ENCODE measurements around the gene PPP4R3C. TPM values are rescaled to one million over a fixed set of nuclear protein-coding genes. Genes with fewer than 3 reads are reported as not detected.

Gene PPP4R3C
- total and polyA plus RNA-seq, 2 of the 4 experiments (the other 2 are of a cell fraction), result not detected

DNA sequence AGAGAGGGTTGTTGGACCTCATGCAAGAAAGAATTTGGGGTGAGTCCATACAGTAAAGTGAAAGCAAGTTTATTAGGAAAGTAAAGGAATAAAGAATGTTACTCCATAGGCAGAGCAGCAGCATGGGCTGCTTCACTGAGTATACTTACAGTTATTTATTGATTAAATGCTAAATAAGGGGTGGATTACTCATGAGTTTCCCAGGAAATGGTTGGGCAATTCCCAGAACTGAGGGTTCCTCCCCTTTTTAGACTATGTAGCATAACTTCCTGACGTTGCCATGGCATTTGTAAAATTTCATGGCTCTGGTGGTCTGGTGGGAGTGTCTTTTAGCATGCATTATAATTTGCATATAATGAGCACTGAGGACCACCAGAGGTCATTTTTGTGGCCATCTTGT lies 16.7 kb downstream of the PPP4R3C start:
- H3K18ac ChIP-seq (ENCODE audit: low read depth, low read length), result no peak overlapping the region

More for the DNA sequence above, 16.7 kb downstream of the PPP4R3C start:
- H4K8ac ChIP-seq (ENCODE audit: low read depth in 2 of 2, low read length in 2 of 2), result no peak overlapping the region
- H4K91ac ChIP-seq (ENCODE audit: insufficient read depth, low read depth, low read length), result no peak overlapping the region
- in situ Hi-C loops (cut with MboI; ENCODE audit: low sequenced_read_pairs) (no loop called here), intact Hi-C loops (cut with micrococcal nuclease) (no loop called here), dilution Hi-C loops (cut with HindIII; ENCODE audit: low sequenced_read_pairs, unreplicated experiment) (no loop called here)
- no peaks in the 10 kb centered on the region for H3K79me1 ChIP-seq (ENCODE audit: low read depth in 1 of 2, low read length in 2 of 2)
- no peak overlapping the region for H3K14ac ChIP-seq (replicated peaks; ENCODE audit: low read depth, low read length)
- no peak overlapping the region for H2AFZ ChIP-seq (replicated peaks; ENCODE audit: low read length, poor library complexity)
- no peak overlapping the region for H3K4ac ChIP-seq (ENCODE audit: low read depth, low read length)
- H2BK15ac ChIP-seq (ENCODE audit: low read depth, low read length), result no peak overlapping the region
- H3K56ac ChIP-seq (ENCODE audit: extremely low read depth, insufficient read depth, low read length), result no peak overlapping the region
- no peaks in the 10 kb centered on the region for H3K4me1 ChIP-seq (ENCODE audit: control insufficient read depth, insufficient read depth, low read length)
- DNase-seq, result no peak
- no peak overlapping the region for H3K4me2 ChIP-seq (ENCODE audit: low read depth, low read length)
- H3K4me3 ChIP-seq (ENCODE audit: insufficient read depth, low read depth, low read length), result no peak overlapping the region
- H3K9me3 ChIP-seq (ENCODE audit: control insufficient read depth, insufficient read depth, low read length), result no peaks in the 10 kb centered on the region
- H2AK5ac ChIP-seq (ENCODE audit: low read depth, low read length), result no peak overlapping the region
- no peak overlapping the region for H2AK9ac ChIP-seq (replicated peaks; ENCODE audit: low read depth, low read length, poor library complexity)
- no peak overlapping the region for H2BK20ac ChIP-seq (ENCODE audit: low read depth, low read length)
- WGBS, 2 experiments (ENCODE audit: extremely low coverage in 2 of 2, insufficient read length in 1 of 2), result no CpG with 5 or more reads among the region's 1 CpG
- no peak overlapping the region for H2BK5ac ChIP-seq (ENCODE audit: low read depth, low read length, poor library complexity, severe bottlenecking)
- H3K27ac ChIP-seq (ENCODE audit: insufficient read depth, low read length), result no peak overlapping the region
- no peaks in the 10 kb centered on the region for H3K27me3 ChIP-seq (ENCODE audit: control insufficient read depth, insufficient read depth, low read length)
- no TSS peak for BruUV-seq (replicated peaks)
- H3K23ac ChIP-seq (ENCODE audit: low read depth, low read length), result no peak overlapping the region
- no peak overlapping the region for H4K5ac ChIP-seq (ENCODE audit: low read depth, low read length)
- H2BK120ac ChIP-seq (ENCODE audit: low read depth, low read length), result no peak overlapping the region
- TF ChIP-seq MXI1 (IDR thresholded peaks at IDR 0.05; ENCODE audit: borderline replicate concordance, low read depth, low read length) (no peak), SMC3 (IDR thresholded peaks at IDR 0.05; ENCODE audit: low read depth, low read length) (no peak)
- TF ChIP-seq, protein P1, sequence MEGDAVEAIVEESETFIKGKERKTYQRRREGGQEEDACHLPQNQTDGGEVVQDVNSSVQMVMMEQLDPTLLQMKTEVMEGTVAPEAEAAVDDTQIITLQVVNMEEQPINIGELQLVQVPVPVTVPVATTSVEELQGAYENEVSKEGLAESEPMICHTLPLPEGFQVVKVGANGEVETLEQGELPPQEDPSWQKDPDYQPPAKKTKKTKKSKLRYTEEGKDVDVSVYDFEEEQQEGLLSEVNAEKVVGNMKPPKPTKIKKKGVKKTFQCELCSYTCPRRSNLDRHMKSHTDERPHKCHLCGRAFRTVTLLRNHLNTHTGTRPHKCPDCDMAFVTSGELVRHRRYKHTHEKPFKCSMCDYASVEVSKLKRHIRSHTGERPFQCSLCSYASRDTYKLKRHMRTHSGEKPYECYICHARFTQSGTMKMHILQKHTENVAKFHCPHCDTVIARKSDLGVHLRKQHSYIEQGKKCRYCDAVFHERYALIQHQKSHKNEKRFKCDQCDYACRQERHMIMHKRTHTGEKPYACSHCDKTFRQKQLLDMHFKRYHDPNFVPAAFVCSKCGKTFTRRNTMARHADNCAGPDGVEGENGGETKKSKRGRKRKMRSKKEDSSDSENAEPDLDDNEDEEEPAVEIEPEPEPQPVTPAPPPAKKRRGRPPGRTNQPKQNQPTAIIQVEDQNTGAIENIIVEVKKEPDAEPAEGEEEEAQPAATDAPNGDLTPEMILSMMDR (conservative IDR thresholded peaks at IDR 0.05; ENCODE audit: low read depth, low read length), result no peak
- TF ChIP-seq, protein P2, sequence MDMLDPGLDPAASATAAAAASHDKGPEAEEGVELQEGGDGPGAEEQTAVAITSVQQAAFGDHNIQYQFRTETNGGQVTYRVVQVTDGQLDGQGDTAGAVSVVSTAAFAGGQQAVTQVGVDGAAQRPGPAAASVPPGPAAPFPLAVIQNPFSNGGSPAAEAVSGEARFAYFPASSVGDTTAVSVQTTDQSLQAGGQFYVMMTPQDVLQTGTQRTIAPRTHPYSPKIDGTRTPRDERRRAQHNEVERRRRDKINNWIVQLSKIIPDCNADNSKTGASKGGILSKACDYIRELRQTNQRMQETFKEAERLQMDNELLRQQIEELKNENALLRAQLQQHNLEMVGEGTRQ (IDR thresholded peaks at IDR 0.05; ENCODE audit: low read depth, low read length), result no peak
- TF ChIP-seq, protein P3, sequence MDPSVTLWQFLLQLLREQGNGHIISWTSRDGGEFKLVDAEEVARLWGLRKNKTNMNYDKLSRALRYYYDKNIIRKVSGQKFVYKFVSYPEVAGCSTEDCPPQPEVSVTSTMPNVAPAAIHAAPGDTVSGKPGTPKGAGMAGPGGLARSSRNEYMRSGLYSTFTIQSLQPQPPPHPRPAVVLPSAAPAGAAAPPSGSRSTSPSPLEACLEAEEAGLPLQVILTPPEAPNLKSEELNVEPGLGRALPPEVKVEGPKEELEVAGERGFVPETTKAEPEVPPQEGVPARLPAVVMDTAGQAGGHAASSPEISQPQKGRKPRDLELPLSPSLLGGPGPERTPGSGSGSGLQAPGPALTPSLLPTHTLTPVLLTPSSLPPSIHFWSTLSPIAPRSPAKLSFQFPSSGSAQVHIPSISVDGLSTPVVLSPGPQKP (IDR thresholded peaks at IDR 0.05; ENCODE audit: borderline replicate concordance, low read depth, low read length), result no peak
- H3K9ac ChIP-seq (ENCODE audit: low read depth, low read length), result no peak overlapping the region
- ChIA-PET CTCF (no interaction called here), POLR2A (ENCODE audit: unreplicated experiment) (no interaction called here)
- no peaks in the 10 kb centered on the region for H4K20me1 ChIP-seq (ENCODE audit: insufficient read depth, low read length)
- no peaks in the 10 kb centered on the region for H3K9me1 ChIP-seq (ENCODE audit: insufficient read depth, low read length)
- no peak for ATAC-seq (ENCODE audit: low read depth)
- no peaks in the 10 kb centered on the region for H3K36me3 ChIP-seq (ENCODE audit: control insufficient read depth, insufficient read depth, low read length)
